Psoas muscle (tissue), 8 donors: ENCODE results near the gene C8G. TPM values are rescaled to one million over a fixed set of nuclear protein-coding genes. Genes with fewer than 3 reads are reported as not detected.

Source experiments
- ATAC-seq, 4 donors: fragments of 200-7000 bp; cut with Tn5 transposase; one replicate each; pipeline ENCODE4 v1.9.1; 2020; ENCODE audit warnings: moderate library complexity in 3 of 4, mild to moderate bottlenecking in 2 of 4
- DNase-seq, 2 donors: peaks; one replicate each; pipeline ENCODE4 v3.0.0-alpha.2; 2020
- H3K27ac ChIP-seq: fragments of 200-600 bp; one replicate; pipeline ENCODE4 v1.8.0; 2022
- H3K27me3 ChIP-seq, 3 donors: fragments of 200-600 bp in 1 of 3; one replicate each; pipeline versions ENCODE4 v1.6.1 to v1.8.0; 2013 to 2022; ENCODE audit warnings: low read length in 2 of 3, mild to moderate bottlenecking in 2 of 3, moderate library complexity in 1 of 3; ENCODE audit not compliant: insufficient read depth in 3 of 3
- H3K36me3 ChIP-seq, 2 donors: fragments of 200-600 bp in 1 of 2; one replicate each; pipeline versions ENCODE4 v1.6.1 to v1.8.0; 2013 to 2022; ENCODE audit warnings: low read depth in 1 of 2, mild to moderate bottlenecking in 1 of 2, moderate library complexity in 1 of 2; ENCODE audit not compliant: insufficient read depth in 1 of 2
- H3K4me1 ChIP-seq: fragments of 200-600 bp; one replicate; pipeline ENCODE4 v1.8.0; 2022
- H3K4me3 ChIP-seq: fragments of 200-600 bp; one replicate; pipeline ENCODE4 v1.8.0; 2022; ENCODE audit warnings: mild to moderate bottlenecking
- H3K9me3 ChIP-seq: fragments of 200-600 bp; one replicate; pipeline ENCODE4 v1.8.0; 2022
- CTCF ChIP-seq: fragments of 200-600 bp; IDR thresholded peaks from one replicate; pipeline ENCODE4 v1.8.0; 2022; ENCODE audit warnings: antibody characterized with exemption
- WGBS, 3 donors: extraction: QIAGEN DNeasy Blood & Tissue Kit; methylation state at CpG; one replicate each; pipeline versions ENCODE4 v1.1.6 to v1.1.7; 2013; 5-methylcytosine and 5-hydroxymethylcytosine counted together
- intact Hi-C, 2 donors: fragments of 100-400 bp; cut with DNase I; formaldehyde crosslinking; loops; one replicate each; pipeline versions ENCODE4 v1.11.0 to v1.14.2; 2022
- polyA plus RNA-seq, 3 donors: library from polyadenylated mRNA; stranded (reverse); fragments of 200-250 nt; gene quantifications; one replicate each; pipeline ENCODE4 v1.2.3, GENCODE V29; 2013
- total RNA-seq, 4 donors: library from RNA; stranded (reverse); fragmentation: NEBNext Ultra II Directional in 2 of 4; extraction: Animal tissue kit (Norgen Biotek cat#: 25700) in 2 of 4; gene quantifications; one replicate each; pipeline versions ENCODE4 v1.2.1 to v1.2.4, GENCODE V29; 2021 to 2023
- donor health status: healthy with polysubstance abuse.
- donor health status: DM: no; HTN: no; CAD: no; lungs with moderate emphysema.
- donor health status: Bipolar disorder and iron deficiency.
- donor health status: healthy.
- donor health status: DM: yes; HTN: yes; CAD: no.
- donor health status: DM: no; HTN: no; CAD: no.
- donor health status: DM: no; HTN: no; CAD: no.
- donor health status: DM: yes; HTN: yes; CAD: no.

The C8G gene
- total and polyA plus RNA-seq, 7 donors = 1.7 to 7.9 (median 5.1) TPM

GRCh38 chr9:136954270-136955083 is 9.4 kb downstream of the C8G start:
- WGBS, 3 donors = 82 to 93% (median 85%) methylated on average over 18 to 25 of the region's 25 CpGs

GRCh38 chr9:136955202-136955942 is 10.3 kb downstream of the C8G start:
- DNase-seq = no peak
- H3K4me1 ChIP-seq = peaks cover 4% of the 10 kb centered on the region
- H3K36me3 ChIP-seq = no peaks in the 10 kb centered on the region
- TF ChIP-seq CTCF = no peak
- no peak overlapping the region for H3K27ac ChIP-seq
- no peaks in the 10 kb centered on the region for H3K9me3 ChIP-seq
- peaks cover 0 to 5% (median 0%) of the 10 kb centered on the region in 3 donors for H3K27me3 ChIP-seq
- 78 to 90% (median 81%) methylated on average over 14 of the region's 14 CpGs for WGBS, 3 donors
- ATAC-seq = no peak
- intact Hi-C loops = no loop called here
- no peak overlapping the region for H3K4me3 ChIP-seq

More at GRCh38 chr9:136954270-136955083, 9.4 kb downstream of the C8G start:
- Histone ChIP-seq H3K9me3 (no peaks in the 10 kb centered on the region), H3K4me3 (no peak overlapping the region), H3K27ac (no peak overlapping the region), H3K36me3 (no peaks in the 10 kb centered on the region), H3K27me3 (peaks cover 0 to 1% (median 0%) of the 10 kb centered on the region in 3 donors), H3K4me1 (peaks cover 4% of the 10 kb centered on the region)
- no peak for TF ChIP-seq CTCF
- ATAC-seq (no peak), DNase-seq (no peak)
- intact Hi-C loops = loop anchor here in 1 of 2 donors (5.0 kb wide), 1 partner anchor 162 kb away; the partner anchor contains the start of gene TMEM141

- H3K36me3 ChIP-seq = no peaks in the 10 kb centered on the region
- 88 to 96% (median 93%) methylated on average over 9 of the region's 9 CpGs for WGBS, 3 donors
- no peak overlapping the region for H3K4me3 ChIP-seq
- no peak for ATAC-seq
- H3K27me3 ChIP-seq = peaks cover 0 to 5% (median 0%) of the 10 kb centered on the region in 3 donors
- H3K9me3 ChIP-seq = no peaks in the 10 kb centered on the region
- no peak for DNase-seq
- intact Hi-C loops = no loop called here
- H3K27ac ChIP-seq = no peak overlapping the region
- H3K4me1 ChIP-seq = no peaks in the 10 kb centered on the region
- no peak for TF ChIP-seq CTCF
Observed at GRCh38 chr9:136955943-136956335, 10.9 kb downstream of the C8G start.

GRCh38 chr9:136956604-136957003 is 11.6 kb downstream of the C8G start:
- H3K4me3 ChIP-seq = no peak overlapping the region
- H3K9me3 ChIP-seq = no peaks in the 10 kb centered on the region
- no peak for TF ChIP-seq CTCF
- DNase-seq = no peak
- WGBS, 3 donors = 96 to 98% (median 98%) methylated on average over 4 of the region's 4 CpGs
- H3K27ac ChIP-seq = no peak overlapping the region
- H3K4me1 ChIP-seq = no peaks in the 10 kb centered on the region
- intact Hi-C loops = no loop called here
- ATAC-seq = no peak
- no peaks in the 10 kb centered on the region for H3K36me3 ChIP-seq
- H3K27me3 ChIP-seq = peaks cover 0 to 5% (median 0%) of the 10 kb centered on the region in 3 donors
